Astrocyte (in vitro differentiated cells and primary cell): ENCODE results near the gene NFKB1. TPM values are rescaled to one million over a fixed set of nuclear protein-coding genes. Genes with fewer than 3 reads are reported as not detected.

ENCODE experiments used
- DNase-seq: peaks from one replicate; pipeline ENCODE4 v3.0.0-alpha.2; 2010; ENCODE audit warnings: low read depth
- FAIRE-seq: peaks from 2 replicates; lab custom pipeline; 2011; peaks lifted over from hg19 to GRCh38; lab: Jason Lieb, UNC
- H2AFZ ChIP-seq: 2 replicates; pipeline ENCODE4 v1.6.0; 2012; ENCODE audit warnings: low read depth, low read length, inconsistent platforms
- H3K27ac ChIP-seq: 2 replicates; pipeline ENCODE4 v1.5.1; 2011; ENCODE audit warnings: low read depth, low read length, inconsistent platforms
- H3K27me3 ChIP-seq: 2 replicates; pipeline ENCODE4 v1.6.0; 2011; ENCODE audit warnings: low read length, inconsistent platforms; ENCODE audit not compliant: insufficient read depth
- H3K36me3 ChIP-seq: 2 replicates; pipeline ENCODE4 v1.5.1; 2011; ENCODE audit warnings: low read length, inconsistent platforms; ENCODE audit not compliant: insufficient read depth
- H3K4me1 ChIP-seq: 2 replicates; pipeline ENCODE4 v1.5.1; 2011; ENCODE audit warnings: low read length, inconsistent platforms; ENCODE audit not compliant: insufficient read depth
- H3K4me2 ChIP-seq: 2 replicates; pipeline ENCODE4 v1.6.0; 2012; ENCODE audit warnings: low read length, inconsistent platforms
- H3K4me3 ChIP-seq: 2 replicates; pipeline ENCODE4 v1.5.1; 2011; ENCODE audit warnings: low read depth, mild to moderate bottlenecking, low read length, inconsistent platforms; ENCODE audit not compliant: insufficient read depth
- H3K79me2 ChIP-seq: 2 replicates; pipeline ENCODE4 v1.6.0; 2012; ENCODE audit warnings: mild to moderate bottlenecking, low read length, inconsistent platforms; ENCODE audit not compliant: insufficient read depth
- H3K9ac ChIP-seq: 2 replicates; pipeline ENCODE4 v1.6.0; 2012; ENCODE audit warnings: mild to moderate bottlenecking, low read length, inconsistent platforms
- H3K9me3 ChIP-seq: 2 replicates; pipeline ENCODE4 v1.5.1; 2012; ENCODE audit warnings: low read depth, mild to moderate bottlenecking, low read length, inconsistent platforms; ENCODE audit not compliant: insufficient read depth
- H4K20me1 ChIP-seq: 2 replicates; pipeline ENCODE4 v1.6.0; 2012; ENCODE audit warnings: low read length, inconsistent platforms; ENCODE audit not compliant: insufficient read depth
- H3K27ac Mint-ChIP-seq: one replicate; pipeline ENCODE4 v1.8.0; 2021; ENCODE audit warnings: mild to moderate bottlenecking, mixed read lengths; ENCODE audit not compliant: unreplicated experiment
- H3K27me3 Mint-ChIP-seq: one replicate; pipeline ENCODE4 v1.8.0; 2021; ENCODE audit warnings: low read depth, mixed read lengths; ENCODE audit not compliant: unreplicated experiment
- H3K36me3 Mint-ChIP-seq: one replicate; pipeline ENCODE4 v1.8.0; 2021; ENCODE audit warnings: low read depth, mixed read lengths; ENCODE audit not compliant: unreplicated experiment
- H3K4me1 Mint-ChIP-seq: one replicate; pipeline ENCODE4 v1.8.0; 2021; ENCODE audit warnings: low read depth, mixed read lengths; ENCODE audit not compliant: unreplicated experiment
- H3K4me3 Mint-ChIP-seq: one replicate; pipeline ENCODE4 v1.8.0; 2021; ENCODE audit warnings: mild to moderate bottlenecking, moderate library complexity, mixed read lengths; ENCODE audit not compliant: unreplicated experiment
- H3K9me3 Mint-ChIP-seq: one replicate; pipeline ENCODE4 v1.8.0; 2021; ENCODE audit warnings: mild to moderate bottlenecking, mixed read lengths; ENCODE audit not compliant: unreplicated experiment
- EZH2 ChIP-seq: IDR thresholded peaks from 2 replicates; pipeline ENCODE4 v1.6.1; 2012; ENCODE audit warnings: mild to moderate bottlenecking, low read length, inconsistent platforms; ENCODE audit not compliant: insufficient read depth
- total RNA-seq: library from RNA; stranded (reverse); gene quantifications from 2 replicates; pipeline ENCODE4 v1.2.1, GENCODE V29; 2021
- TF ChIP-seq, protein P1 (sequence below): IDR thresholded peaks from 2 replicates; pipeline ENCODE4 v1.5.1; 2011; ENCODE audit warnings: low read depth, mild to moderate bottlenecking, inconsistent platforms, low read length, moderate library complexity; ENCODE audit not compliant: insufficient read depth

The NFKB1 gene
- total RNA-seq, 1 donor from 2014 or later = 19.9 TPM

DNA sequence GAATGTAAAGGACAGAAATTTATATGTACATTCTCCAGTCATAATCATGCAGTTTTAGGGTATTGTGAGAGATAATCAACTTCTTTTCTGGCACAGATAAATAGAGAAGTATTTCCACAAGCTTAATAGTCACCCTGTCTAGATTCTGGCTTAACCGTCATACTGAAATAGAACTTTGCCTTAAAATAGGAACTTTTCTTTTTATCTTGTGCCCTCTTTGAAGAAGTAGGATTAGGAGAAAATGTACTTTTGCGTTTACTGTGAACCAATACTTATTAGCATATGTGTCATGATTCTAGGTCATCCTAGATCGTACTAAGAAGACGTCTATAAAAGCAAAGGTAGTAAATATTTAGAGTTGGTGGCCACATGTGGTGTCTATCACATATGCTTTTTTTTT lies 95.4 kb downstream of the NFKB1 start:
- Histone ChIP-seq H4K20me1 (no peaks in the 10 kb centered on the region), H3K27ac (no peak overlapping the region), H3K79me2 (no peaks in the 10 kb centered on the region), H3K27me3 (no peaks in the 10 kb centered on the region), H3K36me3 (peaks cover 40% of the 10 kb centered on the region), H2AFZ (no peak overlapping the region), H3K9ac (no peak overlapping the region), H3K9me3 (no peaks in the 10 kb centered on the region), H3K4me3 (no peak overlapping the region), H3K4me1 (peaks cover 5% of the 10 kb centered on the region), H3K4me2 (no peak overlapping the region)
- H3K4me1 Mint-ChIP-seq = peaks cover 23% of the 10 kb centered on the region
- H3K4me3 Mint-ChIP-seq = no peak overlapping the region
- peaks cover 3% of the 10 kb centered on the region for H3K9me3 Mint-ChIP-seq
- no peak for TF ChIP-seq EZH2
- TF ChIP-seq, protein P1, sequence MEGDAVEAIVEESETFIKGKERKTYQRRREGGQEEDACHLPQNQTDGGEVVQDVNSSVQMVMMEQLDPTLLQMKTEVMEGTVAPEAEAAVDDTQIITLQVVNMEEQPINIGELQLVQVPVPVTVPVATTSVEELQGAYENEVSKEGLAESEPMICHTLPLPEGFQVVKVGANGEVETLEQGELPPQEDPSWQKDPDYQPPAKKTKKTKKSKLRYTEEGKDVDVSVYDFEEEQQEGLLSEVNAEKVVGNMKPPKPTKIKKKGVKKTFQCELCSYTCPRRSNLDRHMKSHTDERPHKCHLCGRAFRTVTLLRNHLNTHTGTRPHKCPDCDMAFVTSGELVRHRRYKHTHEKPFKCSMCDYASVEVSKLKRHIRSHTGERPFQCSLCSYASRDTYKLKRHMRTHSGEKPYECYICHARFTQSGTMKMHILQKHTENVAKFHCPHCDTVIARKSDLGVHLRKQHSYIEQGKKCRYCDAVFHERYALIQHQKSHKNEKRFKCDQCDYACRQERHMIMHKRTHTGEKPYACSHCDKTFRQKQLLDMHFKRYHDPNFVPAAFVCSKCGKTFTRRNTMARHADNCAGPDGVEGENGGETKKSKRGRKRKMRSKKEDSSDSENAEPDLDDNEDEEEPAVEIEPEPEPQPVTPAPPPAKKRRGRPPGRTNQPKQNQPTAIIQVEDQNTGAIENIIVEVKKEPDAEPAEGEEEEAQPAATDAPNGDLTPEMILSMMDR = no peak
- DNase-seq (no peak), FAIRE-seq (no peak)
- no peaks in the 10 kb centered on the region for H3K27me3 Mint-ChIP-seq
- no peak overlapping the region for H3K27ac Mint-ChIP-seq
- peaks cover 31% of the 10 kb centered on the region for H3K36me3 Mint-ChIP-seq

DNA sequence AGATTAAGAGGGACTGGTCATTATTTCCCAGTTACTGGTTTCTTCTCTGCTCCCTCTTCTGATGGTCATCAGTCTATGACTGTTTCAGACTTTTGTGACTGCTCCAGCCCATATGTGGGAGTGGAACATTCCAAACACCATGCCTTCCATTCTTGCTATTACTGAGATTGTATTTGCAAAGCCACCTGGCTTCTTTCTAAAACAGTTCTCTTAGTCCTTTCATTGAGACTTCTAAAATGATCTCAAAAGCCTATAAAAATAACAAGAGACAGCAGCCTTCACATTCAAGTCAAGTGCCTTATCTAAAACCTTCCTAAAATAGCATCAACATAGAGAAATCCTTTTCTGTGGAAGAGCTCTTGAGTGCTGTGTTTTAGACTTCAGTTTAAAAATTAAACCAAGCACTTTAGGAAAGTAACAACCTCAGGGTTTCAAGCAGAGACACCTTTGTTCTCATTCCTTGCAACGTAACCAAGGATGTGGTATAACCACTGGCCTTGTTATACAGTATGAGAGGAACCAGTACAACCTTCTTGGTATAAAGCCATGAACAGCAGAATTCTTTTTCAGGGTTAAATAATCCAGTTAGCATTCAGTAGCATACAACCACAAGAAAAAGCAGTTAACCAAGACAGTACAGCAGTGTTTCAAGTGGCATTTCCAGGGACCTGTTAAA lies 97.1 kb downstream of the NFKB1 start:
- H3K27ac Mint-ChIP-seq = peak overlapping the region; percentile 10
- Histone ChIP-seq H2AFZ (no peak overlapping the region), H3K27ac (no peak overlapping the region), H3K9me3 (no peaks in the 10 kb centered on the region), H3K4me3 (no peak overlapping the region), H3K27me3 (no peaks in the 10 kb centered on the region), H3K9ac (no peak overlapping the region), H3K4me2 (peak overlapping the region; percentile 6), H3K4me1 (peaks cover 5% of the 10 kb centered on the region), H3K79me2 (no peaks in the 10 kb centered on the region), H4K20me1 (no peaks in the 10 kb centered on the region), H3K36me3 (peaks cover 40% of the 10 kb centered on the region)
- no peak for TF ChIP-seq EZH2
- H3K36me3 Mint-ChIP-seq = peaks cover 23% of the 10 kb centered on the region
- no peaks in the 10 kb centered on the region for H3K27me3 Mint-ChIP-seq
- peak overlapping the region; percentile 23 for H3K4me3 Mint-ChIP-seq
- no peaks in the 10 kb centered on the region for H3K9me3 Mint-ChIP-seq
- peaks cover 23% of the 10 kb centered on the region for H3K4me1 Mint-ChIP-seq
- DNase-seq (peak; percentile 64), FAIRE-seq (no peak)

DNA sequence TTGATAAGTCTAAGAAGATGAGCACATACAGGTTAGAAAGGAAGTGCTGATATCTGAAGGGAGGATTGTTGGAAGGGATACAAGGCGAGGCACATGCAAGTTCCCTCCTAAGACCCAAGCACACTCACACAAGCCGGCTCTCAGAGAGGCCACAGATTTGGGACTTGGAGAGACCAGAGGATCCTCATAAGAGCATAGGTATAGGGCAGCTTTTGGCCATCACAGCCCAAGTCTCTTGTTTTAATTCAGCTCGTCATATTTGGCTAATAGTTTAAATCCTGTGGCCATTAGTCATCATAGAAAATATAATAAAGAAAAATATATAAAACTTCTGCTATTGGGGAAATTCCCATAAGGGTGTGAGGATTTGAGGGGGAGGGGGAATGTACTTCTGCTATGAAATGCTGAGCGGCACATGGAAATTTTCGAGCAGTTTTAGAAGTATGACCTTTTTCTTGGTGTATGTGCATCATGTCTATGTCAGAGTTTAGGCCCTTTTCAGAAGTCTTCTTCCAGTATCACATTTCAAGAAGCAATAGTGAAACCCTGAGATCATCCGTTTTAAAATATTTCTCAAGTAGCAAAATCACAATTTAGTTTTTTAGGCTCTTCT lies 97.7 kb downstream of the NFKB1 start:
- H3K9me3 ChIP-seq = no peaks in the 10 kb centered on the region
- H3K27me3 ChIP-seq = no peaks in the 10 kb centered on the region
- no peak overlapping the region for H3K27ac ChIP-seq
- Mint-ChIP-seq H3K27me3 (no peaks in the 10 kb centered on the region), H3K36me3 (peaks cover 25% of the 10 kb centered on the region), H3K4me3 (no peak overlapping the region), H3K9me3 (no peaks in the 10 kb centered on the region), H3K27ac (no peak overlapping the region), H3K4me1 (peaks cover 23% of the 10 kb centered on the region)
- H2AFZ ChIP-seq = no peak overlapping the region
- no peak overlapping the region for H3K4me3 ChIP-seq
- peaks cover 5% of the 10 kb centered on the region for H3K4me1 ChIP-seq
- DNase-seq = peak; percentile 26
- no peaks in the 10 kb centered on the region for H3K79me2 ChIP-seq
- no peak for FAIRE-seq
- no peaks in the 10 kb centered on the region for H4K20me1 ChIP-seq
- H3K4me2 ChIP-seq = peak overlapping the region; percentile 6
- TF ChIP-seq, protein P1 = no peak
- no peak for TF ChIP-seq EZH2
- peaks cover 40% of the 10 kb centered on the region for H3K36me3 ChIP-seq
- H3K9ac ChIP-seq = no peak overlapping the region
